ENCODE data around the gene NAA35. TPM values are rescaled to one million over a fixed set of nuclear protein-coding genes. Genes with fewer than 3 reads are reported as not detected.

The NAA35 gene
- total and polyA plus RNA-seq, 2 donors (not counting 3 experiments of a cell fraction or from before 2014, with no cell fraction given) = 7.9 to 22.5 TPM

- dilution Hi-C loops (cut with MboI; ENCODE audit: extremely low pct_ligation_motif_present, low sequenced_read_pairs) = no loop called here
- H3K79me2 ChIP-seq (ENCODE audit: control insufficient read depth, insufficient read depth, low read length) = no peaks in the 10 kb centered on the region
- H3K9me3 ChIP-seq (replicated peaks; ENCODE audit: control insufficient read depth, insufficient read depth, low read length) = no peaks in the 10 kb centered on the region
- no peak overlapping the region for H3K27ac ChIP-seq (ENCODE audit: insufficient read depth, low read depth, low read length)
- no peak overlapping the region for H3K4me3 ChIP-seq (replicated peaks in 1 of 3; ENCODE audit: insufficient read depth in 1 of 3, low read depth in 1 of 3, low read length in 3 of 3)
- no peaks in the 10 kb centered on the region for H3K36me3 ChIP-seq (ENCODE audit: control insufficient read depth in 2 of 2, extremely low read depth in 1 of 2, insufficient read depth in 2 of 2, low read length in 2 of 2)
- H3K9me1 ChIP-seq (replicated peaks; ENCODE audit: control insufficient read depth, extremely low read depth, insufficient read depth, low read length) = no peaks in the 10 kb centered on the region
- ChIA-PET POLR2A (interaction anchor here (0.6 kb wide), 1 partner anchor 1490 kb away, joined by 8 read pairs; no protein-coding TSS in a partner anchor), CTCF (no interaction called here)
- peaks cover 5 to 6% of the 10 kb centered on the region in 2 experiments for H3K27me3 ChIP-seq (ENCODE audit: control insufficient read depth in 2 of 2, insufficient read depth in 2 of 2, low read length in 2 of 2)
- no peak for TF ChIP-seq POLR2AphosphoS5 (IDR thresholded peaks at IDR 0.05; ENCODE audit: insufficient read depth, low read depth, low read length)
- intact Hi-C loops (cut with micrococcal nuclease) = no loop called here
- DNase-seq (ENCODE audit: low read depth, low spot score) (no peak), FAIRE-seq (no peak)
- no peaks in the 10 kb centered on the region for H3K4me1 ChIP-seq (ENCODE audit: control insufficient read depth, extremely low read depth, insufficient read depth, low read length)
- no peak overlapping the region for H3K4me2 ChIP-seq (ENCODE audit: insufficient read depth, low read length)
- no TSS peak for BruUV-seq (replicated peaks)
- H4K20me1 ChIP-seq (replicated peaks; ENCODE audit: control insufficient read depth, extremely low read depth, insufficient read depth, low read length) = no peaks in the 10 kb centered on the region
- no peak overlapping the region for H3K9ac ChIP-seq (replicated peaks; ENCODE audit: extremely low read depth, insufficient read depth, low read length)
- H2AFZ ChIP-seq (ENCODE audit: low read depth, low read length) = no peak overlapping the region
Observed at GRCh38 chr9:85917756-85918155, 23.2 kb upstream of the NAA35 start.

- no peak overlapping the region for H3K27ac ChIP-seq (ENCODE audit: insufficient read depth, low read depth, low read length)
- dilution Hi-C loops (cut with MboI; ENCODE audit: extremely low pct_ligation_motif_present, low sequenced_read_pairs) = no loop called here
- no peaks in the 10 kb centered on the region for H3K9me1 ChIP-seq (replicated peaks; ENCODE audit: control insufficient read depth, extremely low read depth, insufficient read depth, low read length)
- peaks cover 4 to 8% of the 10 kb centered on the region in 2 experiments for H3K27me3 ChIP-seq (ENCODE audit: control insufficient read depth in 2 of 2, insufficient read depth in 2 of 2, low read length in 2 of 2)
- DNase-seq (ENCODE audit: low read depth, low spot score) (no peak), FAIRE-seq (no peak)
- H2AFZ ChIP-seq (ENCODE audit: low read depth, low read length) = no peak overlapping the region
- no peaks in the 10 kb centered on the region for H3K79me2 ChIP-seq (ENCODE audit: control insufficient read depth, insufficient read depth, low read length)
- H3K9me3 ChIP-seq (replicated peaks; ENCODE audit: control insufficient read depth, insufficient read depth, low read length) = no peaks in the 10 kb centered on the region
- intact Hi-C loops (cut with micrococcal nuclease) = no loop called here
- ChIA-PET CTCF (interaction anchor here (1.4 kb wide), 1 partner anchor 8 kb away, joined by 3 read pairs; no protein-coding TSS in a partner anchor), POLR2A (no interaction called here)
- H3K36me3 ChIP-seq (ENCODE audit: control insufficient read depth in 2 of 2, extremely low read depth in 1 of 2, insufficient read depth in 2 of 2, low read length in 2 of 2) = no peaks in the 10 kb centered on the region
- no peaks in the 10 kb centered on the region for H4K20me1 ChIP-seq (replicated peaks; ENCODE audit: control insufficient read depth, extremely low read depth, insufficient read depth, low read length)
- no peaks in the 10 kb centered on the region for H3K4me1 ChIP-seq (ENCODE audit: control insufficient read depth, extremely low read depth, insufficient read depth, low read length)
- no TSS peak for BruUV-seq (replicated peaks)
- no peak overlapping the region for H3K4me2 ChIP-seq (ENCODE audit: insufficient read depth, low read length)
- TF ChIP-seq CTCF (IDR thresholded peaks at IDR 0.05; ENCODE audit: extremely low read depth in 1 of 2, insufficient read depth in 1 of 2, low read depth in 1 of 2, low read length in 2 of 2) (no peak), MAX (IDR thresholded peaks at IDR 0.05; ENCODE audit: insufficient read depth, insufficient read length) (no peak), JUN (IDR thresholded peaks at IDR 0.05; ENCODE audit: borderline replicate concordance, insufficient read depth, insufficient read length, low read depth) (no peak), FOS (IDR thresholded peaks at IDR 0.05; ENCODE audit: borderline replicate concordance, insufficient read depth, low read length) (no peak), MYC (IDR thresholded peaks at IDR 0.05; ENCODE audit: low read depth, low read length) (no peak), GATA2 (IDR thresholded peaks at IDR 0.05; ENCODE audit: insufficient read depth, insufficient read length, low read depth, low read length) (no peak), EZH2 (IDR thresholded peaks at IDR 0.05; ENCODE audit: borderline replicate concordance, low read depth, low read length, severe bottlenecking) (no peak), POLR2AphosphoS5 (IDR thresholded peaks at IDR 0.05; ENCODE audit: insufficient read depth, low read depth, low read length) (no peak), POLR2A (IDR thresholded peaks at IDR 0.05; ENCODE audit: low read depth, low read length) (no peak)
- no peak overlapping the region for H3K4me3 ChIP-seq (replicated peaks in 1 of 3; ENCODE audit: insufficient read depth in 1 of 3, low read depth in 1 of 3, low read length in 3 of 3)
- H3K9ac ChIP-seq (replicated peaks; ENCODE audit: extremely low read depth, insufficient read depth, low read length) = no peak overlapping the region
Observed at GRCh38 chr9:85925493-85925892, 15.5 kb upstream of the NAA35 start.
